KMS-11 (cell line): ENCODE measurements around the gene STRA6.

Experiments
- H2AFZ ChIP-seq: fragments of 200-600 bp; sonication (generic); 2 replicates; pipeline ENCODE4 v1.6.1; 2016; ENCODE audit warnings: antibody characterized with exemption, mixed run types, low read depth
- H3K27ac ChIP-seq: fragments of 200-600 bp; sonication (generic); 2 replicates; pipeline ENCODE4 v1.6.1; 2016; ENCODE audit warnings: mild to moderate bottlenecking, mixed run types
- H3K27me3 ChIP-seq: fragments of 200-600 bp; sonication (generic); 2 replicates; pipeline ENCODE4 v1.6.1; 2017; ENCODE audit warnings: mild to moderate bottlenecking, low read depth, mixed run types, moderate library complexity; ENCODE audit not compliant: insufficient read depth
- H3K36me3 ChIP-seq: fragments of 200-600 bp; sonication (generic); 2 replicates; pipeline ENCODE4 v1.6.1; 2017; ENCODE audit warnings: mild to moderate bottlenecking, mixed run types; ENCODE audit not compliant: insufficient read depth
- H3K4me1 ChIP-seq: fragments of 200-600 bp; sonication (generic); 2 replicates; pipeline ENCODE4 v1.6.1; 2016; ENCODE audit warnings: mild to moderate bottlenecking, low read depth, mixed run types; ENCODE audit not compliant: poor library complexity, severe bottlenecking
- H3K4me2 ChIP-seq: fragments of 200-600 bp; sonication (generic); 2 replicates; pipeline ENCODE4 v1.7.0; 2016; ENCODE audit warnings: mild to moderate bottlenecking, mixed run types
- H3K4me3 ChIP-seq: fragments of 200-600 bp; sonication (generic); IDR thresholded peaks from 2 replicates; pipeline ENCODE4 v1.6.1; 2017; ENCODE audit warnings: low read depth, low read length, mixed read lengths; ENCODE audit not compliant: insufficient read depth
- H3K79me2 ChIP-seq: fragments of 200-600 bp; sonication (generic); 2 replicates; pipeline ENCODE4 v1.6.1; 2016; ENCODE audit warnings: low read depth, mixed run types; ENCODE audit not compliant: insufficient read depth
- H3K9ac ChIP-seq: fragments of 200-600 bp; sonication (generic); 2 replicates; pipeline ENCODE4 v1.6.1; 2016; ENCODE audit warnings: mild to moderate bottlenecking, mixed run types
- H4K20me1 ChIP-seq: fragments of 200-600 bp; sonication (generic); 2 replicates; pipeline ENCODE4 v1.6.1; 2016; ENCODE audit warnings: mild to moderate bottlenecking, mixed run types; ENCODE audit not compliant: insufficient read depth
- CTCF ChIP-seq: fragments of 200-600 bp; sonication (generic); conservative IDR thresholded peaks from 2 replicates; pipeline ENCODE4 v1.6.1; 2017; ENCODE audit warnings: low read depth, mild to moderate bottlenecking, antibody characterized with exemption, low read length, moderate library complexity, mixed read lengths

The STRA6 gene

GRCh38 chr15:74155766-74156417 is 46.7 kb downstream of the STRA6 start:
- Histone ChIP-seq H3K4me2 (no peak overlapping the region), H3K4me3 (no peak overlapping the region), H3K9ac (no peak overlapping the region), H4K20me1 (no peaks in the 10 kb centered on the region), H3K79me2 (no peaks in the 10 kb centered on the region), H3K27ac (no peak overlapping the region), H2AFZ (no peak overlapping the region), H3K27me3 (no peaks in the 10 kb centered on the region), H3K36me3 (no peaks in the 10 kb centered on the region), H3K4me1 (no peaks in the 10 kb centered on the region)
- no peak for TF ChIP-seq CTCF

GRCh38 chr15:74147051-74147450 is 55.5 kb downstream of the STRA6 start:
- H3K79me2 ChIP-seq: no peaks in the 10 kb centered on the region
- no peak for TF ChIP-seq CTCF
- H3K4me3 ChIP-seq: no peak overlapping the region
- H3K4me2 ChIP-seq: no peak overlapping the region
- H3K27me3 ChIP-seq: no peaks in the 10 kb centered on the region
- H3K27ac ChIP-seq: no peak overlapping the region
- no peaks in the 10 kb centered on the region for H4K20me1 ChIP-seq
- H3K4me1 ChIP-seq: no peaks in the 10 kb centered on the region
- no peaks in the 10 kb centered on the region for H3K36me3 ChIP-seq
- H2AFZ ChIP-seq: no peak overlapping the region
- H3K9ac ChIP-seq: no peak overlapping the region

GRCh38 chr15:74146277-74146800 is 56.2 kb downstream of the STRA6 start:
- Histone ChIP-seq H3K36me3 (no peaks in the 10 kb centered on the region), H3K4me2 (no peak overlapping the region), H3K4me1 (no peaks in the 10 kb centered on the region), H2AFZ (no peak overlapping the region), H3K27me3 (no peaks in the 10 kb centered on the region), H4K20me1 (no peaks in the 10 kb centered on the region), H3K79me2 (no peaks in the 10 kb centered on the region), H3K9ac (no peak overlapping the region), H3K27ac (no peak overlapping the region), H3K4me3 (no peak overlapping the region)
- TF ChIP-seq CTCF: no peak

GRCh38 chr15:74144153-74144775 is 58.3 kb downstream of the STRA6 start:
- no peaks in the 10 kb centered on the region for H3K79me2 ChIP-seq
- TF ChIP-seq CTCF: no peak
- H3K4me3 ChIP-seq: no peak overlapping the region
- H3K27me3 ChIP-seq: no peaks in the 10 kb centered on the region
- no peaks in the 10 kb centered on the region for H4K20me1 ChIP-seq
- H3K36me3 ChIP-seq: no peaks in the 10 kb centered on the region
- no peak overlapping the region for H3K9ac ChIP-seq
- H2AFZ ChIP-seq: no peak overlapping the region
- no peak overlapping the region for H3K27ac ChIP-seq
- no peak overlapping the region for H3K4me2 ChIP-seq
- H3K4me1 ChIP-seq: no peaks in the 10 kb centered on the region
